LNCaP clone FGC (cell line): ENCODE data around the gene MESP1.

Experiments
- DNase-seq: peaks from one replicate; pipeline ENCODE4 v3.0.0-alpha.2; 2011; ENCODE audit warnings: low read depth
- H3K4me3 ChIP-seq: 2 replicates; pipeline ENCODE4 v1.5.1; 2011; ENCODE audit warnings: mild to moderate bottlenecking, low read depth, low read length, control low read depth
- CTCF ChIP-seq: IDR thresholded peaks from 2 replicates; pipeline ENCODE4 v1.5.1; 2012; ENCODE audit warnings: mild to moderate bottlenecking; ENCODE audit not compliant: control insufficient read depth, insufficient read depth; ENCODE audit errors: extremely low read depth

MESP1 gene

GRCh38 chr15:89774492-89774891 is 23.4 kb upstream of the MESP1 start:
- no peak for TF ChIP-seq CTCF
- H3K4me3 ChIP-seq, result no peak overlapping the region
- no peak for DNase-seq

- no peak for DNase-seq
- TF ChIP-seq CTCF, result peak; percentile 20; the same call in 1 of the 2 replicates
Measured at GRCh38 chr15:89772932-89773583, 22.0 kb upstream of the MESP1 start.

GRCh38 chr15:89770041-89770440 is 19.0 kb upstream of the MESP1 start:
- H3K4me3 ChIP-seq, result no peak overlapping the region
- DNase-seq, result no peak
- no peak for TF ChIP-seq CTCF

More at GRCh38 chr15:89772932-89773583, 22.0 kb upstream of the MESP1 start:
- H3K4me3 ChIP-seq, result no peak overlapping the region

- no peak for DNase-seq
- TF ChIP-seq CTCF, result no peak
- no peak overlapping the region for H3K4me3 ChIP-seq
Measured at GRCh38 chr15:89769366-89769765, 18.3 kb upstream of the MESP1 start.

GRCh38 chr15:89768071-89768500 is 17.0 kb upstream of the MESP1 start:
- H3K4me3 ChIP-seq, result no peak overlapping the region
- no peak for DNase-seq
- no peak for TF ChIP-seq CTCF

- no peak for DNase-seq
- no peak overlapping the region for H3K4me3 ChIP-seq
- no peak for TF ChIP-seq CTCF
Measured at GRCh38 chr15:89767411-89767915, 16.4 kb upstream of the MESP1 start.
